Glomerular visceral epithelial cell (primary cell): ENCODE data around the gene PTTG2.

Source experiments
- DNase-seq: peaks from one replicate; pipeline ENCODE4 v3.0.0-alpha.2; 2016; ENCODE audit errors: extremely low spot score

PTTG2 gene

DNA sequence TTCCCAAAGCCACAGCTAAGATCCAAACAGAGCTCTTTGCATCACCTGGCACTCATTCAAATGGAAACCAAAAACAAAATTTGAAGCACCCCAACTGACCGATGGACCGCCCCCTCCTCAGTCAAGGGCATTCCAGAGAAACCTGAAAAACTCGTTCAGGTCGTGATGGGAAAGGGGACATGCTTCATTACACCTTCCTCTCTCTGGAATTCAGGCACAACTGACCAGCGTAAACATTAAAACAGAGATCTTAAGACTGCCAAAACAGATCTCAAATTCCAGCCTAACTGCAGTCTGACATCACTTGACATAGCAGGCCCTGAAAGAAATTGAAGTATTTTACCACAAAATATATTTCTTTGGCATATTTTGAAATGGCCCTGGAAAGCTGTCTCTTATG lies 28.5 kb downstream of the PTTG2 start:
- DNase-seq = no peak

DNA sequence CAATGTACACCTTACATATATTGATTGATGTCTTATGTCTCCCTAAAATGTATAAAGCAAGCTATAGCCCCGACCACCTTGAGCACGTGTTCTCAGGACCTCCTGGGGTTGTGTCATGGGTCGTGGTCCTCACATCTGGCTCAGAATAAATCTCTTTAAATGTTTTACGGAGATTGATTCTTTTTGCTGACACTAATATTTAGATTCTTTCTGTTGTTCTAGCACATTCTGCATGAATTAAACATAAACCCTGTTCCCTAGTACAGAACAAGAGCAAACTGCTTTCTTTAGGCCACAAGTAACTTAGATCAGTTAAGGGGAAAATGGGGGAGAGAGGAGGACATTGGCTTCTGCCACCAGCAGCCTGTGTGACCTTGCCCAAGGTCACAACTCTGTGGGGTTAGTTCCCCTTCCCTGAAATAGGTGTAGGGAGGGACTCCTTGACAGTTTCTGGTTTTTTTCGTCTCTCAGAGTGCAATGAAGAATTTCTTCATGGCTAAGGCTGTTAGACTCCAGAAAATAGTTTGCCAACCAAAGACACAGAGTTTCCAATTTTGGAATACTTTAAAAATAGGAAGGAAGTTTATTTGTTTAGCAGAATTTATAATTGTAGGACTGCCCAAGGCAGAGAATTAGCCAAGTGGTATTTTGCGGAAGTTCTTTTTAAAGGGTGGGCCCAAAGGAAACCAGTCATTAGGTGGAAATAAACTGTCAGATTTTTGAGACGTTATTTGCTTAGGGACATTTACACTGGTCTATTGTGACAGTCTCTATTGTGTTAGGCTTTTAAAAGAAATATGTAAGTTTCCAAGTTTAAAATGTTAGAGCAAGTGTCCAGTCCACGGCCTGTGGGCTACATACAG lies 29.4 kb downstream of the PTTG2 start:
- no peak for DNase-seq

DNA sequence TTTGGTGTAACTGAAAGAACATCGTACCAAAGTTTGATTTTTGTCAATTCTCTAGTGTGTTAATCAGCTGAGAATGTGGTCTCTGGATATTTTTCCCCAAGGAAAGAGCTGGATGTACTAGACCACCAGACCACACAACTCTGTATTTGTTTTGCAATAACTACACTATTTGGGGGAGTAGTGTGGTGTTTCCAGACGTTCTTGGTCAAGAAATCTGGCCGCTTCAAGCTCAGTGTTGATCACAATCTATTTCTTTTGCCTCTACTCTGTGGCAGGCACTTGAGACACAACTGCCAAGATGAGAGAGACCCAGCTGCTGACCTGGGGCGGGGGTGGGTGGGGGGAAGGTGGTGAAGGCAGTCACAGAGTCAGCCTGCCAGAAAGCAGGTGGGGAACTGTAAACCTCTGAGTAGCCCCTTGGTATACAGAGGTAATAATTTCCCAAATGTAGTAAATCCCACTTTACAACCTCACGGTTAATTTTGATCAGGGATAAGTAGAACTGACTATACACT lies 30.6 kb downstream of the PTTG2 start:
- no peak for DNase-seq

DNA sequence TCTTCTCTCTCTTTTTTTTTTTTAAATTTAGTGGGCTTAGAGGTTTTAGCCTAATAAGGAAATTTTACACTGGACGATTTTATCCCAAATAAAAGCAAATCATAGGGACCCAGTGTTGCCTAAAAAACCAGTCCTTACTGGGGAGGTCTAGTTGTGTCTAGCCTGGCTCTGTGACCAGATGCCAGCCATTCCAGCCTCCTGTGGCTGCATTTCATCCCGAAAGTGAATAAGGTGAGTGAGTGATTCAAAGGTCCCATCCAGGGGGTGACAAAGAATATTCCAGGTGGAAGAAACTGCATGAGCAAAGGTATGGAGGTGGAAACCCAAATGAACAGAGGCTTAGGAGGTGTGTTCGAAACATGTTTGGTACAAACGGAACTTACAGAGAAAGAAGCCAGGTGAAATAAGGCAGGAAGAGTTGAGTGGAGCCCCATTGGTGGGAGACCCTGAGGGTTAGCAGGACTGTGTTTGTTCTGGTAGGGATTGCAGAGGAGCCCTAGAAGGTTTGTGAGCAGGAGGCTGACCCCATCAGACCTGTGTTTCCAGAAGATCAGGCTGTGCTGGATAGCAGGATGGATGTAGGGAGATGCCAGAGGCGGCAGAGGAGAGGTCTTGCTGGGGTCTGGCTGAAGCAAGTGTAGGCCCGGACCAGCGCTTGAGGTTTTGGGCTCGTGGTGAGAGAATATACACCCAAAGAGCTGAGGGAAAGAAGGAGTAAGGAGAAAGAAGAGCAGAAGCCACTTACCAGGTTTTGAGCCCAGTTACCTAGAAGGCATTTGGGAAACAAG lies 31.6 kb downstream of the PTTG2 start:
- no peak for DNase-seq

DNA sequence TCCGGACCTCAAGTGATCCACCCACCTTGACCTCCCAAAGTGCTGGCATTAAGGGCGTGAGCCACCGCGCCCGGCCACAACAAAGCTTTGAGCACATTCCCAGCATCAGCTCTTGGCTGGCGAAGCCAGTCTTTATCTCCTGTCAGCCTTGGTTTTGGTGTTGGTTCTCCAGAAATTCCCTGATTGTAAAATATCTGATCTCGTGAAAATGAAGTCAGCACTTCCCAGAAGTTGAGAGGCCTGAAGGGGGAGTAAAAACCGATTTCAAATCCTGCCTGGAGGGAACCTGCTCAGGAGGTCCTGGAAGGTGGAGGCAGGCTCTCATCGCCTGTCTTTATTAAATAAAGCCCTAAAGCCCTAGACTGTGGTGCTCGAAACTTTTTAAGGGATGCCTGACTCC lies 33.6 kb downstream of the PTTG2 start:
- no peak for DNase-seq

DNA sequence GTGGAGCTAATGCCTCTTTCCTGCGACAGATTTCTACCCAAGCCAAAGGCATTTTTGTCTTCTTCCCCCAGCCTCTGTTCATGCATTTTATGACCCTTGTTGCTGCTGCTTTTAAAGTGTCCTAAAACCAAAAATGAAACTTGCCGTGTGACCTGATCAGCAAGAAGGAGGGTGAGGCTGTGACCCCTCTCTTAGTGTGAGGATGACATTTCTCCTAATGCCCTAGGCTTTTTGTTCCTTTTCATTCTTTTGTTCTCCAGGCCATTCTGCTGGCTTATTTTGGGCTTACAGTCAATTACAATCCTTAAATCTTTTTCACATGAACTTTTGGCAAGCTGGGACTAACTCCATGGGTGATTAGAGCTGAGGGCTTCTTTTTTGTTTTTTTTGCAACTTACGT lies 34.4 kb downstream of the PTTG2 start:
- DNase-seq = no peak

DNA sequence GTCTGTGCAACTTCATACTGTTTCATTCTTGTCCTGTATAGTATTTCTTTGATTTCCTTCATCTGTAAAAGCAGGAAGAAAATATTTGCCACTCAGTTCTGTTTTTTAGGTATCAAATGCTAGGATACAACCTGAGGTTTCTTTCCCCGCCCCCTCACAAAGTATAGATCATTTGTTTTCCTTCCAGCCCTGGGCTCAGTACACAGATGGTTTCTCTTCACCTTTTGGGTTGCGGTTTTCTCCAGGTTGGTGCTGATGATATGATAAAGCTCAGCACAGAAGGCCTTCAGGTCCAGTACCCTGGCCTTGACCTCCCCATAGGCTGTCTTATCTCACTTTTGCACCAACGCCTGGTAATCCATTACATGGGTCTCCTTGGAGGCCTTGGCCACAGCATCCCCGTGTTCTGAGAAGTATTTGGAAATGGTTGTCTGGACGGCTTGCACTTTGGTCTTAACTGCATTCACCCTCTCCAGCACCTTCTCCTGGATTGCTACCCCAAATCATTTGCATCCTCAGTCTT lies 35.2 kb downstream of the PTTG2 start:
- DNase-seq = no peak

DNA sequence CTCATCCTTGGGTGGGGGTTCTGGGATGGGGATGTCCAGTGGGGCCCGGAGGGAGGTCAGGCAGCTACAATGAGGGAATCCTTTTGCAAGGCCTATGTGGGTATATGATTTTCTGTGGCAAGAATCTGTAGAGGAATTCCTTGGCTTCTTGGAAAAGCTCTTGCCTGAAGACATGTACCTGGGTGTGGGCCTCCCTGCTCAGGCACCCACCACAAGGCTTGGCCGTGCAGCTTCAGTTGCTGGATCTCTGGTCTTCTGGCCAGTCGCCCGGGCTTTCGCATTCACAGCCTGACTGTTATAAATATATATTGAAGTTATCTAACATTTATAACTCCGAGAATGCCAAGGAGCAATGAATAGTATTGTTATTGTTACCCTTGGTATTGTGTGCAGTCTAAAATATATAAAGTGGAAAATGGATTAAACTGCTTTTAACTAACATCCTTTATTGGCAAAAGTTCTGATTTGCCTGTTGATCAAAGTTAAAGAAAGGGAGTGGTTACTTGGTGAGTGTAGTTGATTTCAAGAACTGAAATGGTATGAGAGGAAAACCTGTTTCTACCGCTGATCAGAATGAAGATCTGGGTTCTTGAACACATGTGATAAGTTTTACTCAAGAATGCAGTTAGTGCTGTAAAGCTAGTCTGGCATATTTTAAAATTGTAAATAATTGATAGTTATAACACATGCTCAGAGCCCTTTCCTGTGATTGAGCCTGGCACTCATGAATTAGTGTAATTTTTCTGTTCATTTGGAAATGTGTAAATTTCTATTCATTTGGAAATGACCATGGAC lies 36.0 kb downstream of the PTTG2 start:
- DNase-seq = no peak

DNA sequence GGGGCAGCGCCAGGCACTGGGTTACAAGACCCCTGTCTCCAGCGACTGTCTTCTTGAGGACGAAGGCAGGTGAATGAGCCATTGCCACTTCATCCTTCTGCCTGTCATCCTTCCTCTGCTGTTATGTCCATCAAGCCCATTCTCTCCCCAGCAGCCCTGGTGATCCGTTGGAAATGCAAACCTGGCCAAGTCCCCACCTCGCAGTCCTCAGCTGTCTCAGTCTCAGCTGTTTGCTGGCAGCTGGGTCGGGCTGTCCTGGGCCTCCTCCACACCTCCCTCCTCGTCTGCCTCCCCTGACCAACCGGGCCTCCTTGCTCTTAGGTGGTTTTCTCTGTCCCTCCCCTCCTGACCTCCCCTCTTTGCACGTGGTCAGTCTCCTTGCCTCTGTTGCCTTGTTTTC lies 38.0 kb downstream of the PTTG2 start:
- no peak for DNase-seq

DNA sequence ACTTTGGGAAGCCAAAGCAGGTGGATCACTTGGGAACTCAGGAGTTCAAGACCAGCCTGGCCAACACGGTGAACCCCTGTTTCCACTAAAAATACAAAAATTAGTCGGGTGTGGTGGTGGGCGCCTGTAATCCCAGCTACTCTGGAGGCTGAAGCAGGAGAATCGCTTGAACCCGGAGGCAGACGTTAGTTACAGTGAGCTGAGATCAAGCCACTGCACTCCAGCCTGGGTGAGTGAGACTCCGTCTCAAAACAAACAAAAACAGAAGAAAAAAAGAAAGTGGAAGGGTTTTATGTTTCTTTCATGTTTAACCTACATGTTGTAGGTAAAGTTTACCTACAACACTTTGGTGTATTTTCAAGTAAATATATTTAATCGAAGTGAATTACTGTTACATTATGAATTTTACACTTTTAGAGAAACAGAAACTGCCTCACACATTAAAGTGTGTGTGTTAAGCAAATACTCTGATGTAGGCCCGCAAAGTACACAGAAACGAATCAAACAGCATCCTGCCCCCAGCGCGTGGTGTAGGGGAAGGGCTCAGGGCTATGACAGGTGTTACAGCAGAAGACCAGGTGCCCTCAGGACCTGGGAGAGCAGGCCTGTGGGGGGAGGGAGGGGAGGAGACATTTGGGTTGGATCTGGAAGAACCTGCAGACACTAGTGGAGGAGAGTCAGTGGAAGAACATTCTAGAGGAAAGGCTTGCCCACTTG lies 39.0 kb downstream of the PTTG2 start:
- no peak for DNase-seq

DNA sequence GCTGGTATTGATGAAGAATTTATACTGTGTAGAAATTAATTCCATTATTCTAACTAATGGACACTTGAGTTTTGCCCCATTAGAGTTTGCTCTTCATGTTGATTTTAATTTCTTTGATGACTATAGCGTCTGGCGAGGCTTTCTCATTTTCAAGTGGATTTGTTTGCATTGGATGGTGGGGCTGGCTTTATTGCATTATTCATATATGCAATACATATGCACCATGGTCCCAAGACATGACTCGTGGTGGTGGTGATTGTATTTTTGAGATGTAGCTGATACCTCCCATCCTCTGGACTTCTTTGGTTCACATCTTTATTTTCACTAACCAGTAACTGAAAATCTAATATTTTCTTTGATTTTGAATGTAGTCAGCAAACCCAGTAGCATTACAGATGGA lies 39.8 kb downstream of the PTTG2 start:
- no peak for DNase-seq

DNA sequence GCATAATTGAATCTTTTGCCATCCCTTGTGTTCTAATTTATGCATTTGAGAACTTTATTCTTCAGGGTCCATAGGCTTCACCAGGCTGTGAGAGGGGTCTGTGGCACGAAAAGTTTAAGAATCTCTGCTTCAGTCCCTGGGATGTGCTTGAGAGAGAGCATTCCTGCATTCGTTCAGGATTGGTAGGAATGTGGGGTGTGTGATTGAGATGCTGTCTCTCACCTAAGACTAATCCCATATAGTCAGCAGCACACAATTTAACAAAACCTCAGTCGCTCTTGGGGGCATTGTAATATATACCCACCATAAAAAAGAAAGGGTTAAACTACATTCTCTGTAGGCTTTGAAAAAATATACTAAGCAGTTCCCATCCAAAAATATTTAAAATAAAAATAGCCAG lies 41.7 kb downstream of the PTTG2 start:
- no peak for DNase-seq

DNA sequence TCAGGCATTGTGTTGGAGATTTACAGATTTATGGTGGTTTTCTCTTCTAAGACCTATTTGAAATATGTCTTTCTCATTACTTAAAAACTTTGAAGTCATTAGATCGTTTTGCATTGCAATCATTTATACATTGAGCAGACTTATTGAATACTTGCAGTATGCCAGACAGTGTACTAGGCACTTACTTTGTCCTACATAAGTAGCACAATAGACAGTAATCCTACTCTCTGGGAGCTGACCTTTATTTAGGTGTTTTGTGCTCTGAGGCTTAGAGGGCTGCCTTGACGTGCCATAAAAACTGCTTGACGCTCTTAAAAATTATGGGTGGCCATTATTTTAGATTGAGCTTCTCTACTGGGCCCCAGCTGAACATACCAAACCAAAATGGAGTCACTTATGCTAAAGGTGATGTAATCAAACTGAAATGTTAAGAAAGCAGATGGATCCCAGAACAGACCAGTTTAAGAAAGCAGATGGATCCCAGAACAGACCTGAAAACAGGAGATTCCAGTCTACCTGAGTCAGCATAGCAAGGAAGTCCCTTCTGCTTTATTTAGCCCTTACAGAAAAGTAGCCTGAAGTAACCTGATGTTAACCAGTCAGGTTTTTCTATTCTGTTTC lies 42.4 kb downstream of the PTTG2 start:
- peak; percentile 25 for DNase-seq

DNA sequence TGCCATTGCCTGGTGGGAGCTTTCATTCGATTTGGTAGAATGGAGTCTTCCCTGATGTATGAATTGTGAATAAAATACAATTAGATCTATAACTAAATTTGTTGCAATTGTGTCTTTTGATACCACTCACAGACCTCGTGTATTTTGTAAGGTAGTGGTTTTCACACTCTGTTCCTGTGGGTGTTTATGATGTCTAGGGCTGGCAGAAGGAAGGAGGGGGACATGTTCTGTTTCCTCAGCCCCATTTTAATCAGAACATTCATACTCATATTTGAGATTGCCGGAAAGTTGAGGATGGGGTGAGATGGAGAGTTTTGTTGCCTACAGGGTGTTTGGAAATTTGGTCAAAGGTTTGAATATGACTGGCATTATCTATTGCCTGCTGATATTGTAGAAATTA lies 42.9 kb downstream of the PTTG2 start:
- DNase-seq = no peak

DNA sequence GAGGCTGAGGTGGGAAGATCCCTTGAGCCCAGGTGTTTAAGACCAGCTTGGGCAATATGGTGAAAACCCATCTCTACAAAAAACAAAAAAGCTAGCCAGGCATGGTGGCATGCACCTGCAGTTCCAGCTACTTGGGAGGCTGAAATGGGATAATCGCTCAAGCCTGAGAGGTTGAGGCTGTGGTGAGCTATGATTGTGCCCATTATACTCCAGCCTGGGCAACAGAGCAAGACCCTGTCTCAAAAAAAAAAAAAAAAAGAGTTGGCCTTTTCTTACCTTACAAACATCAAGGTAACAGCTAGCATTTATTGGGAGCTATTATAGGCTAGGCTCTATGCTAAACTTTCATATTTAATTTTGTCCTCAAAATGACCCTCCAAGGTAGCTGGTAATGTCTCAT lies 43.4 kb downstream of the PTTG2 start:
- DNase-seq = no peak

DNA sequence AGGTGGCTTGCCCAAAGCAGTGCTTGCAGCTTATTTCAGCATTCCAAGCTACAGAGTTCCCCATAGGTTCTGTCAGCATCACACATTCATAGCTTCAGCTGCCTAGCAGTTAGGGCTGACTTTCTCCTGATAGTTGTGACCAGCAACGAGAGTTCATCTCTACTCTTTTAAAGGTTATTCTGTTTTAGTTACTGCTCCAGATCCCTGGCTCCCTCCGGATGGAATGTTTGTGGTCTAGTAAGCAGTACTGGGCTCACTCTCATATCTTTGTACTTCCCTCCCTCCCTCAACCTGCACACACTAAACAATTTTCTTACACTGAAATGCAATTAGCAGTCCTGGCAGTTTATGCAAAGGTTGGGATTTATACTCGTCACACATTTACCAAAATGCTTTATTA lies 43.9 kb downstream of the PTTG2 start:
- DNase-seq = peak; percentile 53

DNA sequence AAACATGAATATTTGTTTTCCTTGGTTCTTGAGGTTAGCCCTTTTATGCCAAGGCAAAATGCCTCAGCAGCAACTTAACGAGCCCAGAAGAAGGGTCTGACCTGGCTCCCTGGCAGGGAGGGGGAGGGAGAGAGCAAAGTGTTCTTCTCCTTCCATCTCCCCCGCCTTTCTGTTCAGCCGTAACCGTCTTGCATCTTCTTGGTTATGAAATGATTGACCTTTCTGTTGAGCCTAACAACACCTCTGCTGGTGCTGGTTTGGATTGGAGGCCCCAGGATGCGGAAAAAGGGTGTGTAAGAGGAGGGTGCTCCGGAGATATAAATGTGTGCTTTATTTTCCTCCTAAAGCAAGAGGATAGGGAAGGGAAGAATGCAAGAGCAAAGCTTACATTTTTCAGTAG lies 44.7 kb downstream of the PTTG2 start:
- no peak for DNase-seq

DNA sequence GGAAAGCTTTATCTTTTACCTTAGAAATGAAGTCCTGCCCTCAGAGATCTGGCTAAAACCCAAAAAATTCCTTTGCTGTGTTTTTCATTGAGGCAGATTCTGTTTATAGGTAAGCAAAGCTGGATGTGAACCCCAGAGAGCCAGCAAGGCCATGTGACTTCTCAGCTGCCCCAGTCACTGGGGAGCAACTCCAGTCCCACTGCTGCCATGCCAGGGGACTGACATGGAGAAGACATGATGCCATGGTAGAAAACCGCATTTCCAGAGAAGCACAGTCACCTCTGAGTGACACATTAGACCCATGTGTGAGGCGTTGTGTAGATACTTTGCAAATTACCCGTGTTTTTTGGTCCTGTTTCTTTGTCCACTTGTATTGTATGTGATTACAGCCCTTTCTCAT lies 45.4 kb downstream of the PTTG2 start:
- no peak for DNase-seq

DNA sequence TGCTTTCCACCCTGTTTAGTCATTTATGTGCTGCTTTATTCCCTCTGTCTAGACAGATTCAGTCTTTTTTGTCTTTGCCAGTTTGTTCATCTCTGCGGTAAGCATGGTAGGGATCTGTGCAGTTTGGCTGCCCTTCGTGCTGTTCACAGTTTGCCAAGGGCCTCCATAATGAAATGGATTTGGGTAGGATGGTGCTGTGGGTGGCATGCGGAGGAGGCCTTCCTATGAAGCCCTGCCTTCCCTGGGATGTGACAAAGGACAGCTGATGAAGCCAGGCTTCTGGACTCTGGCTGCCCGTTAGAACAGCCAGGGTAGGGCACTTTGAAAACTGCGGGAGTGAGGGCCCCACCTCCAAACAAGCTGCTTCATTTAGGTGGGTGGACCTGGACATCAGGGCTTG lies 47.4 kb downstream of the PTTG2 start:
- DNase-seq = no peak

DNA sequence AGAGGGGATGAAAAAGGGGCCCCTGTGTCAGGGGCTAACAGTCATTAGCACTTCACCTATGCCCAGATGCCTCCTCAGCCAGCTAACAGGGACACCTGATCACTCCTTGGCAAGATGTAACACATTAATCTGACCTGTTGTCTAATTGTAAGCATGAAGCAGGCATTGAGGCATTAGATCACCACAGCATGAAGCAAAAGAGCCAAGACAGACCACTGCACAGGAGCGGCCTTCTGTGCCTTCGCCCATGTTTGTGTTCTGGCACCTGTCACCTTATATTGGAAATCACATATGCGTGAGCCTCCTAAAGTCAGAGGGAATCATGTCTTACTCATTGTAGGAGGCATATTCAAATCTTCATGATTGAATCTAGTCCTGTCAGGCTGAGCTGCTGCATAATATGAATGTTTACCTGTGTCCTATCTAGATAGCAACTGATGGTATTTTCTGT lies 48.4 kb downstream of the PTTG2 start:
- DNase-seq = no peak

DNA sequence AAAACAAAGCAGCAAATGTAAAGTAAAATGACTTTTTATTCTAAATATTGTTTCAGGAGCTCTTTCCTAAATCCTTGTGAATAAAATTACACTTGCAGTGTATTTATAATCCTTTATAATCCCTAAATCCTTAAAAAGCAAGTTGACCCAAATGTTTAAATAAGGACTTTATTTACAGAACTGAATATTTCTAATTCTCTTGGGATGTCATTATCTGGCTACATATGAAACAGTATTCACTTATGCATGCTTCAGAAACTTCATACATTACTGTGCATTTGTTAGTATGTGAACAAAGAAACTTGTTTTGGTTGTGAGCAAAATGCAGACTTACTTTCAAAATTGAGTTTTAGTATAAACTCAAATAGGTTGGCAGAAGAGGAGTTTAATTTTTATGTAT lies 49.2 kb downstream of the PTTG2 start:
- DNase-seq = no peak
